ENCODE measurements around the gene TRAK1. TPM values are rescaled to one million over a fixed set of nuclear protein-coding genes. Genes with fewer than 3 reads are reported as not detected.

The TRAK1 gene
- total RNA-seq, 1 donor from 2014 or later, result 117 TPM

GRCh38 chr3:42175386-42176240 is 84.5 kb downstream of the TRAK1 start:
- DNase-seq (ENCODE audit: low read depth), result no peak

- no peak for DNase-seq (ENCODE audit: low read depth)
Measured at GRCh38 chr3:42176242-42177034, 85.3 kb downstream of the TRAK1 start.

GRCh38 chr3:42177068-42177800 is 86.1 kb downstream of the TRAK1 start:
- DNase-seq (ENCODE audit: low read depth), result no peak

GRCh38 chr3:42177801-42178150 is 86.6 kb downstream of the TRAK1 start:
- DNase-seq (ENCODE audit: low read depth), result peak; percentile 59

GRCh38 chr3:42179110-42179725 is 88.1 kb downstream of the TRAK1 start:
- peak; percentile 86 for DNase-seq (ENCODE audit: low read depth)

- no peak for DNase-seq (ENCODE audit: low read depth)
Measured at GRCh38 chr3:42180901-42181300, 89.7 kb downstream of the TRAK1 start.

- DNase-seq (ENCODE audit: low read depth), result peak; percentile 53
Measured at GRCh38 chr3:42182555-42182954, 91.4 kb downstream of the TRAK1 start.

GRCh38 chr3:42183991-42184632 is 93.0 kb downstream of the TRAK1 start:
- no peak for DNase-seq (ENCODE audit: low read depth)

GRCh38 chr3:42184651-42185443 is 93.7 kb downstream of the TRAK1 start:
- DNase-seq (ENCODE audit: low read depth), result peak; percentile 14

- no peak for DNase-seq (ENCODE audit: low read depth)
Measured at GRCh38 chr3:42187936-42188335, 96.8 kb downstream of the TRAK1 start.

GRCh38 chr3:42188376-42188775 is 97.2 kb downstream of the TRAK1 start:
- no peak for DNase-seq (ENCODE audit: low read depth)

GRCh38 chr3:42189001-42189460 is 97.9 kb downstream of the TRAK1 start:
- peak; percentile 52 for DNase-seq (ENCODE audit: low read depth)

- no peak for DNase-seq (ENCODE audit: low read depth)
Measured at GRCh38 chr3:42189736-42190135, 98.6 kb downstream of the TRAK1 start.

- peak; percentile 58 for DNase-seq (ENCODE audit: low read depth)
Measured at GRCh38 chr3:42190701-42191442, 99.7 kb downstream of the TRAK1 start.

GRCh38 chr3:42191443-42191747 is 100.2 kb downstream of the TRAK1 start:
- DNase-seq (ENCODE audit: low read depth), result no peak

- peak; percentile 48 for DNase-seq (ENCODE audit: low read depth)
Measured at GRCh38 chr3:42192334-42193200, 101.4 kb downstream of the TRAK1 start.

- no peak for DNase-seq (ENCODE audit: low read depth)
Measured at GRCh38 chr3:42194943-42195510, 103.9 kb downstream of the TRAK1 start.

- DNase-seq (ENCODE audit: low read depth), result no peak
Measured at GRCh38 chr3:42195879-42196330, 104.7 kb downstream of the TRAK1 start.

All from myocyte (in vitro differentiated cells).